ENCODE data around the gene IL17RA.

DNA sequence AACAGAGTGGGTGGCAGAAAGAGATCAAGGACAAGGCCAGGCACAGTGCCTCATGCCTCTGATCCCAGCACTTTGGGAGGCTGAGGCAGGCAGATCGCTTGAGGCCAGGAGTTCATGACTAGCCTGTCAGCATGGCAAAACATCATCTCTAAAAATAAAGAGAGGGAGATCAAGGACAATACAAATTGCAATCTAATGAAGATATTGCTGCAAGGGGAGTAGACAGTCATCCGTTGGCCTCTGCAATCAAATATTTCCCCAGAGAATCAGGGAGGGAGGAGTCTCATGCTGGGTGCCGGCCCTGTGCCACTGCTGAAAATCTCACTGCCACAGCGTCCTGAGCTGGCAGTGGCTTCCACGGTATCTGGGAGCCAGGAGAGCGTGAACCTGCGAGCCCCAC, 19.4 kb upstream of the IL17RA start:
- TF ChIP-seq, protein P1, sequence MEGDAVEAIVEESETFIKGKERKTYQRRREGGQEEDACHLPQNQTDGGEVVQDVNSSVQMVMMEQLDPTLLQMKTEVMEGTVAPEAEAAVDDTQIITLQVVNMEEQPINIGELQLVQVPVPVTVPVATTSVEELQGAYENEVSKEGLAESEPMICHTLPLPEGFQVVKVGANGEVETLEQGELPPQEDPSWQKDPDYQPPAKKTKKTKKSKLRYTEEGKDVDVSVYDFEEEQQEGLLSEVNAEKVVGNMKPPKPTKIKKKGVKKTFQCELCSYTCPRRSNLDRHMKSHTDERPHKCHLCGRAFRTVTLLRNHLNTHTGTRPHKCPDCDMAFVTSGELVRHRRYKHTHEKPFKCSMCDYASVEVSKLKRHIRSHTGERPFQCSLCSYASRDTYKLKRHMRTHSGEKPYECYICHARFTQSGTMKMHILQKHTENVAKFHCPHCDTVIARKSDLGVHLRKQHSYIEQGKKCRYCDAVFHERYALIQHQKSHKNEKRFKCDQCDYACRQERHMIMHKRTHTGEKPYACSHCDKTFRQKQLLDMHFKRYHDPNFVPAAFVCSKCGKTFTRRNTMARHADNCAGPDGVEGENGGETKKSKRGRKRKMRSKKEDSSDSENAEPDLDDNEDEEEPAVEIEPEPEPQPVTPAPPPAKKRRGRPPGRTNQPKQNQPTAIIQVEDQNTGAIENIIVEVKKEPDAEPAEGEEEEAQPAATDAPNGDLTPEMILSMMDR (IDR thresholded peaks at IDR 0.05 in 8 of 11, conservative IDR thresholded peaks at IDR 0.05 in 3 of 11): no peak
- TF ChIP-seq POLR2AphosphoS5 (IDR thresholded peaks at IDR 0.05): no peak
